Tibial nerve (tissue), 4 donors: ENCODE measurements around the gene GLRX. TPM values are rescaled to one million over a fixed set of nuclear protein-coding genes. Genes with fewer than 3 reads are reported as not detected.
A peak's percentile ranks its signal among the peaks of the same experiment; 100 is the strongest.

Experiments used
- DNase-seq, 2 donors: peaks; one replicate each; pipeline ENCODE4 v3.0.0-alpha.2; 2019; ENCODE audit warnings: low spot score in 2 of 2
- H3K27ac ChIP-seq, 4 donors: fragments of 200-600 bp; sonication (generic) in 3 of 4; one replicate each; pipeline ENCODE4 v1.5.1; 2017 to 2019; ENCODE audit warnings: mild to moderate bottlenecking in 1 of 4
- H3K27me3 ChIP-seq, 2 donors: fragments of 200-600 bp; sonication (generic) in 1 of 2; one replicate each; pipeline versions ENCODE4 v1.5.1 to v1.6.0; 2017 to 2019
- H3K36me3 ChIP-seq, 3 donors: fragments of 200-600 bp; sonication (generic); one replicate each; pipeline ENCODE4 v1.5.1; 2018 to 2019
- H3K4me1 ChIP-seq, 4 donors: fragments of 200-600 bp; sonication (generic) in 3 of 4; one replicate each; pipeline ENCODE4 v1.5.1; 2017 to 2019
- H3K4me3 ChIP-seq, 4 donors: fragments of 200-600 bp; sonication (generic) in 3 of 4; one replicate each; pipeline ENCODE4 v1.5.1; 2017 to 2019; ENCODE audit warnings: mild to moderate bottlenecking in 1 of 4, moderate library complexity in 1 of 4
- H3K9me3 ChIP-seq, 4 donors: fragments of 200-600 bp; sonication (generic) in 3 of 4; one replicate each; pipeline ENCODE4 v1.5.1; 2017 to 2019
- EP300 ChIP-seq, 2 donors: sonication (generic); formaldehyde crosslinking; IDR thresholded peaks; one replicate each; pipeline ENCODE4 v1.6.1; 2017; ENCODE audit warnings: antibody characterized with exemption in 2 of 2, mild to moderate bottlenecking in 1 of 2
- POLR2A ChIP-seq, 2 donors: fragments of 450-650 bp; IDR thresholded peaks; one replicate each; pipeline ENCODE4 v1.6.1; 2017; ENCODE audit warnings: antibody characterized with exemption in 2 of 2, mild to moderate bottlenecking in 2 of 2, moderate library complexity in 2 of 2
- WGBS, 2 donors: methylation state at CpG; one replicate each; pipeline ENCODE4 v1.1.5; 2018; 5-methylcytosine and 5-hydroxymethylcytosine counted together
- total RNA-seq, 4 donors: library from RNA; depleted of rRNA; stranded (reverse); fragments of >200 nt; gene quantifications; one replicate each; pipeline ENCODE4 v1.1.0, GENCODE V29; 2016
- TF ChIP-seq, protein P1 (sequence below), 5 experiments: fragments of 200-600 bp in 3 of 5; fragments of 450-650 bp in 2 of 5; sonication (generic) in 3 of 5; IDR thresholded peaks; one replicate each; pipeline ENCODE4 v1.5.1; 2016 to 2019; ENCODE audit warnings: antibody characterized with exemption in 5 of 5, mild to moderate bottlenecking in 3 of 5, moderate library complexity in 2 of 5

The GLRX gene
- total RNA-seq, 4 donors from 2014 or later: 15.3 to 72.0 (median 40.4) TPM

DNA sequence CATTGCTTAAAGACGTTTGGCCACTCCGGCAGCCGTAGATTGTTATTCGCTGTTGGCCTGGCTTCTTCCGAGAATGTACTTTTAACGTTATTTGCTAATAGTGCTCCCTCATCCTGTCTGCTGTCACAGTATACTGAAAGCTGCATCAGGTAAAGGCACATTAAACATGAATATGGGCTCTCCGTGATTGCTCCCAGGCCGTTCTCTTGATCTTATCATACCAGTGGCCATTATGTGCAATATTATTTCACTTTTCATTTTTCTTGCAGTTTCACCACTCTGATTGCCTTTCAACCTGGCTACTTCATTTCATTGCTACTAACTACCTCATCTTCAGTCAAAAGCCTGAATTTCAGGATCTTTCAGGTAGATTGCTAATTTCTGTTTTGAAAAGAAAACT lies 34.0 kb downstream of the GLRX start:
- no peak overlapping the region for H3K4me3 ChIP-seq

DNA sequence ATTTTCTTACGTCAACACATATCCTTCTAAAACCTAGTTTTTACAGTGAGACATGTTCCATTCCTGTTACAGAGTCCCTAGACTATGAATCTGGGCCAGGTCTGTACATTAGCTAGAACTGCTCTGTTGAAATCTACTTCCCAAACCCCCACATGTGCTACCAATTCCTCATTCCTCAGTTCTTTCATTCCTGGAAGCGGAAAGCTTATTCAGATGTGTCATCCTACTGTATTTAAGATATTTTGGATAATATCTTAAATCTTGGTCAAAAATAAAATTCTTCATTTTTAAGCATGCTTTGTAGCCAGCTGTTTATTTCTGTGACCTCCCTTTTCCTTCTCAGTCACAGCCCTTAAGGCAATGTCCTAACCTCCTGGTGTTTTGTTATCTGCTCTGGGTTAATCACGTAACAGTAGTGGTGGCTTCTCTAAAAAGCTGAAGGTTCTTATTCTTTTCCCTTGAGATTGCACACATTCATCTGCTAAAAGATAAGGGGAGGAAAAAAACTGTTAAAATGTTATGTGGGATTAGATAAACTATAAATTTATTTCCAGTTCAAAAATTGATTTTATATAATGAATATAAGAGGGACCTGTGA lies 35.6 kb downstream of the GLRX start:
- Histone ChIP-seq H3K27me3 (no peaks in the 10 kb centered on the region), H3K27ac (no peak overlapping the region), H3K4me1 (no peaks in the 10 kb centered on the region), H3K9me3 (no peaks in the 10 kb centered on the region), H3K4me3 (no peak overlapping the region), H3K36me3 (peaks cover 0 to 79% (median 0%) of the 10 kb centered on the region in 3 donors)
- DNase-seq: no peak
- TF ChIP-seq, protein P1, sequence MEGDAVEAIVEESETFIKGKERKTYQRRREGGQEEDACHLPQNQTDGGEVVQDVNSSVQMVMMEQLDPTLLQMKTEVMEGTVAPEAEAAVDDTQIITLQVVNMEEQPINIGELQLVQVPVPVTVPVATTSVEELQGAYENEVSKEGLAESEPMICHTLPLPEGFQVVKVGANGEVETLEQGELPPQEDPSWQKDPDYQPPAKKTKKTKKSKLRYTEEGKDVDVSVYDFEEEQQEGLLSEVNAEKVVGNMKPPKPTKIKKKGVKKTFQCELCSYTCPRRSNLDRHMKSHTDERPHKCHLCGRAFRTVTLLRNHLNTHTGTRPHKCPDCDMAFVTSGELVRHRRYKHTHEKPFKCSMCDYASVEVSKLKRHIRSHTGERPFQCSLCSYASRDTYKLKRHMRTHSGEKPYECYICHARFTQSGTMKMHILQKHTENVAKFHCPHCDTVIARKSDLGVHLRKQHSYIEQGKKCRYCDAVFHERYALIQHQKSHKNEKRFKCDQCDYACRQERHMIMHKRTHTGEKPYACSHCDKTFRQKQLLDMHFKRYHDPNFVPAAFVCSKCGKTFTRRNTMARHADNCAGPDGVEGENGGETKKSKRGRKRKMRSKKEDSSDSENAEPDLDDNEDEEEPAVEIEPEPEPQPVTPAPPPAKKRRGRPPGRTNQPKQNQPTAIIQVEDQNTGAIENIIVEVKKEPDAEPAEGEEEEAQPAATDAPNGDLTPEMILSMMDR (IDR thresholded peaks at IDR 0.05): no peak
- no peak for TF ChIP-seq EP300 (IDR thresholded peaks at IDR 0.05)
- TF ChIP-seq POLR2A (IDR thresholded peaks at IDR 0.05): no peak
- WGBS, 2 donors: 90 to 92% methylated on average over 3 of the region's 3 CpGs

More for the DNA sequence above, 34.0 kb downstream of the GLRX start:
- no peaks in the 10 kb centered on the region for H3K27me3 ChIP-seq
- peak in 1 of 2 donors; percentile 2 for DNase-seq
- H3K27ac ChIP-seq: no peak overlapping the region
- 89 to 90% methylated on average over 8 of the region's 8 CpGs for WGBS, 2 donors
- TF ChIP-seq POLR2A (IDR thresholded peaks at IDR 0.05): no peak
- TF ChIP-seq, protein P1 (IDR thresholded peaks at IDR 0.05): no peak
- TF ChIP-seq EP300 (IDR thresholded peaks at IDR 0.05): no peak
- H3K4me1 ChIP-seq: no peaks in the 10 kb centered on the region
- no peaks in the 10 kb centered on the region for H3K9me3 ChIP-seq
- peaks cover 0 to 91% (median 0%) of the 10 kb centered on the region in 3 donors for H3K36me3 ChIP-seq

DNA sequence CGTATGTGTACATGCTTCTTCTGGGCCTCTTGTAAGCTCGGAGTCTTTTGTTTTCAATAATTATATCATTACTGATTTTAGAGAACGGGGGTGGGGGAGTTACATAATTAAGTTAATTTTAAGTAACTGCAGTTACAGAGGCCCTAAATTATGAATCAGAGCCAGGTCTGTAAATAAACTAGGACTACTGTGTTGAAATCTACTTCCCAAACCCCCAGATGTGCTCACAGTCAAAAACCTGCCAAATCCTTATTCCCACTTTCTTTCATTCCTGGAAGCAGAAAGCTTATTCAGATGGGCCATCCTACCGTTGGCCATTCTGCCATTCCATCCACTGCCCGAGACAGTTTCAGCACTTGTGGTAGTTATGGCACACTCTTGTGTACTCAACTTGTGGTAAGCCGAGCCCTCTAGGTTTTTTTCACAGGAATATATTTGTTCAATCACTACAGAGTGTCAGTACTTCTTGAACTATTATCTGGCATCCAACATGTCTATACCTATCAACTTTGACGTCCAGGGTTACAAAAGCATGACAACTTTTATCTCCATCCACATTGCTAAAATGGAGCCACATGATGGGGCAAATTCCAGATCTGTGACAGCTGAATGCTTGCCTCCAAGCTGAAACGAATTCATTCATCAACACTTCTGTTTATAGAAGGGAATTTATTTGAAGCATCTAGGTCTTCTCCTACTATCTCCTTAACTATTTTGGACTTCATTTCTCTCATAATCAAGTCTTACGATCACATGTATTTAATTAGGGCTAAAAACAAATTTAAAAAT lies 37.8 kb downstream of the GLRX start:
- H3K36me3 ChIP-seq: peaks cover 0 to 57% (median 0%) of the 10 kb centered on the region in 3 donors
- H3K27ac ChIP-seq: no peak overlapping the region
- no peaks in the 10 kb centered on the region for H3K9me3 ChIP-seq
- peaks cover 0 to 10% (median 2%) of the 10 kb centered on the region in 4 donors for H3K4me1 ChIP-seq
- 89 to 93% methylated on average over 9 of the region's 9 CpGs for WGBS, 2 donors
- peak in 1 of 2 donors; percentile 4 for DNase-seq
- no peaks in the 10 kb centered on the region for H3K27me3 ChIP-seq
- H3K4me3 ChIP-seq: no peak overlapping the region
- TF ChIP-seq, protein P1 (IDR thresholded peaks at IDR 0.05): no peak
- no peak for TF ChIP-seq EP300 (IDR thresholded peaks at IDR 0.05)
- no peak for TF ChIP-seq POLR2A (IDR thresholded peaks at IDR 0.05)

DNA sequence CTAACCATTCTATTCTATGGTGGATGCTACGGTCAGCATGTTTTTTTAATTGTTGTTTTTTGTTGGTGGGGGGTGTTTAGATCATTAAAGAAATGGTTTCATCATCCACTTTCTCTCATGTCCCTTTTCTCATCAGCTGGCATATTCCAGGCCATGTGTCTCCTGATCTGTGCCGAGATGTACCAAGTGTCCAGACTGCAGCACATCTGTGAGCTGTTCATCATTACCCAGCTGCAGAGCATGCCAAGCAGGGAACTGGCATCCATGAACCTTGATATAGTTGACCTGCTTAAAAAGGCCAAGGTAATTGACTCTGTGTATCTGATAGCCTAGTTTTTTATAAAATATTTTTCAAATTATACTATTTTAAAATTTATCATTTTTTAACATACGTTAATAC lies 38.9 kb downstream of the GLRX start:
- Histone ChIP-seq H3K4me1 (peaks cover 0 to 19% (median 2%) of the 10 kb centered on the region in 4 donors), H3K36me3 (peaks cover 0 to 48% (median 0%) of the 10 kb centered on the region in 3 donors), H3K9me3 (no peaks in the 10 kb centered on the region), H3K4me3 (no peak overlapping the region), H3K27ac (no peak overlapping the region), H3K27me3 (no peaks in the 10 kb centered on the region)
- no peak for TF ChIP-seq POLR2A (IDR thresholded peaks at IDR 0.05)
- TF ChIP-seq, protein P1 (IDR thresholded peaks at IDR 0.05): no peak
- no peak for TF ChIP-seq EP300 (IDR thresholded peaks at IDR 0.05)
- no peak for DNase-seq
- WGBS, 2 donors: 93% methylated on average over 3 of the region's 3 CpGs

DNA sequence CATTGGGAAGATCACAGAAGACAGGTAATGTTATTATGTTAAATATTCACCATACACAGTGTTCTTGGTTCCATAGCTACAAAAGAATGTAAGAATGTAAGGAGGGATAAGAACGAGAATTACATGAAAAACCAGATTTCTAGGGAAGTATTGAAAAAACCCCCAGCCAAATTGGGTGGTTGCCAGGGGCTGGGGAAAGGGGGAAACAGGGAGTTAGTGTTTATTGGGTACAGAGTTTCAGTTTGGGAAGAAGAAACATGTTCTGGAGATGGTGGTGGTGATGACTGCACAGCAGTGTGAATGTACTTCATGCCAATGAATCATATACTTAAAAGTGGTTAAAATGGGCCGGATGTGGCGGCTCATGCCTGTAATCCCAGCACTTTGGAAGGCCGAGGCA lies 40.3 kb downstream of the GLRX start:
- Histone ChIP-seq H3K36me3 (peaks cover 0 to 33% (median 0%) of the 10 kb centered on the region in 3 donors), H3K4me1 (peaks cover 0 to 19% (median 2%) of the 10 kb centered on the region in 4 donors), H3K27ac (no peak overlapping the region), H3K4me3 (no peak overlapping the region), H3K27me3 (no peaks in the 10 kb centered on the region), H3K9me3 (no peaks in the 10 kb centered on the region)
- WGBS, 2 donors: 90 to 91% methylated on average over 4 of the region's 4 CpGs
- TF ChIP-seq, protein P1 (IDR thresholded peaks at IDR 0.05): no peak
- TF ChIP-seq POLR2A (IDR thresholded peaks at IDR 0.05) (no peak), EP300 (IDR thresholded peaks at IDR 0.05) (no peak)
- no peak for DNase-seq
